Smooth muscle cell (in vitro differentiated cells): Measurements from ENCODE around the gene CDKN1B. TPM values are rescaled to one million over a fixed set of nuclear protein-coding genes. Genes with fewer than 3 reads are reported as not detected.

Source experiments
- DNase-seq: peaks from one replicate; lab custom pipeline; 2025; ENCODE audit not compliant: unreplicated experiment; lab: John Stamatoyannopoulos, UW
- H2AFZ ChIP-seq: fragments of 200-600 bp; sonication (generic); 2 replicates; pipeline ENCODE4 v1.6.0; 2016; ENCODE audit warnings: antibody characterized with exemption, low read depth, mild to moderate bottlenecking
- H3F3A ChIP-seq: fragments of 200-600 bp; sonication (generic); 2 replicates; pipeline ENCODE4 v1.6.0; 2017; ENCODE audit warnings: antibody characterized with exemption, low read depth
- H3K27ac ChIP-seq: fragments of 200-600 bp; sonication (generic); 2 replicates; pipeline ENCODE4 v1.5.1; 2016; ENCODE audit warnings: low read depth, mild to moderate bottlenecking
- H3K27me3 ChIP-seq: fragments of 200-600 bp; sonication (generic); 2 replicates; pipeline ENCODE4 v1.6.1; 2016; ENCODE audit warnings: low read depth, mild to moderate bottlenecking
- H3K36me3 ChIP-seq: fragments of 200-600 bp; sonication (generic); 2 replicates; pipeline ENCODE4 v1.5.1; 2016; ENCODE audit warnings: low read depth
- H3K4me1 ChIP-seq: fragments of 200-600 bp; sonication (generic); 2 replicates; pipeline ENCODE4 v1.5.1; 2016; ENCODE audit warnings: low read depth
- H3K4me2 ChIP-seq: fragments of 200-600 bp; sonication (generic); 2 replicates; pipeline ENCODE4 v1.6.0; 2016; ENCODE audit warnings: mild to moderate bottlenecking
- H3K4me3 ChIP-seq: fragments of 200-600 bp; sonication (generic); 2 replicates; pipeline ENCODE4 v1.5.1; 2016; ENCODE audit warnings: mild to moderate bottlenecking
- H3K79me2 ChIP-seq: fragments of 200-600 bp; sonication (generic); 2 replicates; pipeline ENCODE4 v1.6.0; 2016; ENCODE audit warnings: low read depth, mild to moderate bottlenecking
- H3K9ac ChIP-seq: fragments of 200-600 bp; sonication (generic); 2 replicates; pipeline ENCODE4 v1.6.0; 2016; ENCODE audit warnings: low read depth
- H3K9me3 ChIP-seq: fragments of 200-600 bp; sonication (generic); replicated peaks from 2 replicates; pipeline ENCODE4 v1.5.1; 2016; ENCODE audit warnings: low read depth
- H4K20me1 ChIP-seq: fragments of 200-600 bp; sonication (generic); 2 replicates; pipeline ENCODE4 v1.6.0; 2016; ENCODE audit warnings: low read depth
- CTCF ChIP-seq: fragments of 200-600 bp; sonication (generic); IDR thresholded peaks from 2 replicates; pipeline ENCODE4 v1.5.1; 2017; ENCODE audit warnings: borderline replicate concordance, mild to moderate bottlenecking, antibody characterized with exemption; ENCODE audit not compliant: insufficient read depth, poor library complexity, severe bottlenecking
- WGBS: methylation state at CpG from one replicate; pipeline ENCODE4 v1.1.7; 2016; ENCODE audit warnings: low lambda C conversion rate; 5-methylcytosine and 5-hydroxymethylcytosine counted together
- polyA plus RNA-seq: library from polyadenylated mRNA; unstranded; fragments of >200 nt; fragmentation: Nextera tagmentation; extraction: Ambion mirVana; gene quantifications from 2 replicates; pipeline ENCODE4 v1.2.1, GENCODE V29; 2016
- total RNA-seq: library from RNA; depleted of rRNA; stranded (reverse); fragments of >200 nt; gene quantifications from 2 replicates; pipeline ENCODE4 v1.2.3, GENCODE V29; 2014

The CDKN1B gene
- total and polyA plus RNA-seq, 2 experiments from 2014 or later: 3.0 to 17.4 TPM

GRCh38 chr12:12718853-12719252 lies 1.7 kb downstream of the CDKN1B start:
- Histone ChIP-seq H3K9me3 (no peaks in the 10 kb centered on the region), H3K79me2 (peaks cover 39% of the 10 kb centered on the region), H3F3A (peaks cover 32% of the 10 kb centered on the region), H4K20me1 (peaks cover 24% of the 10 kb centered on the region), H3K4me2 (peak overlapping the region; percentile 96), H3K4me1 (peaks cover 66% of the 10 kb centered on the region), H3K27ac (no peak overlapping the region), H3K27me3 (no peaks in the 10 kb centered on the region), H3K9ac (peak overlapping the region; percentile 72), H2AFZ (no peak overlapping the region), H3K4me3 (peak overlapping the region; percentile 87), H3K36me3 (no peaks in the 10 kb centered on the region)
- TF ChIP-seq CTCF: no peak
- 10% methylated on average over 14 of the region's 14 CpGs for WGBS
- DNase-seq: no peak

GRCh38 chr12:12719496-12719895 lies 2.3 kb downstream of the CDKN1B start:
- peaks cover 39% of the 10 kb centered on the region for H3K79me2 ChIP-seq
- no peak for TF ChIP-seq CTCF
- H3K9me3 ChIP-seq: no peaks in the 10 kb centered on the region
- H3K36me3 ChIP-seq: no peaks in the 10 kb centered on the region
- H3K27me3 ChIP-seq: no peaks in the 10 kb centered on the region
- H3F3A ChIP-seq: peaks cover 32% of the 10 kb centered on the region
- H3K4me3 ChIP-seq: peak overlapping the region; percentile 87
- no peak overlapping the region for H3K27ac ChIP-seq
- peak overlapping the region; percentile 72 for H3K9ac ChIP-seq
- DNase-seq: no peak
- H4K20me1 ChIP-seq: peaks cover 24% of the 10 kb centered on the region
- H2AFZ ChIP-seq: no peak overlapping the region
- H3K4me1 ChIP-seq: peaks cover 60% of the 10 kb centered on the region
- WGBS: 75% methylated on average over 3 of the region's 3 CpGs
- H3K4me2 ChIP-seq: peak overlapping the region; percentile 96

- 90% methylated on average over 4 of the region's 4 CpGs for WGBS
- Histone ChIP-seq H3F3A (peaks cover 26% of the 10 kb centered on the region), H3K79me2 (peaks cover 39% of the 10 kb centered on the region), H3K9ac (no peak overlapping the region), H3K4me2 (peak overlapping the region; percentile 96), H3K9me3 (no peaks in the 10 kb centered on the region), H3K27me3 (no peaks in the 10 kb centered on the region), H2AFZ (no peak overlapping the region), H3K4me3 (peak overlapping the region; percentile 87), H3K36me3 (no peaks in the 10 kb centered on the region), H4K20me1 (peaks cover 24% of the 10 kb centered on the region), H3K27ac (no peak overlapping the region), H3K4me1 (peaks cover 54% of the 10 kb centered on the region)
- no peak for DNase-seq
- no peak for TF ChIP-seq CTCF
These were observed 2.9 kb downstream of the CDKN1B start for GRCh38 chr12:12720052-12720451.

- H4K20me1 ChIP-seq: peaks cover 24% of the 10 kb centered on the region
- H3K9ac ChIP-seq: no peak overlapping the region
- no peak for TF ChIP-seq CTCF
- H3K36me3 ChIP-seq: no peaks in the 10 kb centered on the region
- H3K9me3 ChIP-seq: no peaks in the 10 kb centered on the region
- WGBS: 94% methylated on average over 4 of the region's 4 CpGs
- H3F3A ChIP-seq: peaks cover 24% of the 10 kb centered on the region
- H3K79me2 ChIP-seq: peaks cover 39% of the 10 kb centered on the region
- no peak overlapping the region for H2AFZ ChIP-seq
- H3K4me2 ChIP-seq: no peak overlapping the region
- peak overlapping the region; percentile 87 for H3K4me3 ChIP-seq
- peaks cover 48% of the 10 kb centered on the region for H3K4me1 ChIP-seq
- no peaks in the 10 kb centered on the region for H3K27me3 ChIP-seq
- no peak overlapping the region for H3K27ac ChIP-seq
- DNase-seq: no peak
These were observed 3.5 kb downstream of the CDKN1B start for GRCh38 chr12:12720672-12721161.
